Spleen (tissue), 7 donors: Measurements from ENCODE around the gene PPP1R12B.

ENCODE experiments used
- POLR2A ChIP-seq, 3 donors: fragments of 450-650 bp; IDR thresholded peaks; one replicate each; pipeline ENCODE4 v1.5.1; 2017; ENCODE audit warnings: antibody characterized with exemption in 3 of 3, mild to moderate bottlenecking in 1 of 3
- TF ChIP-seq, protein P1 (sequence below), 11 experiments: fragments of 200-600 bp in 7 of 11; fragments of 450-650 bp in 4 of 11; sonication (generic) in 4 of 11; IDR thresholded peaks in 8 of 11; conservative IDR thresholded peaks in 3 of 11; 1 replicate in 7 of 11; 2 replicates in 4 of 11; pipeline versions ENCODE4 v1.4.0 to v1.8.0; 2016 to 2021; ENCODE audit warnings: antibody characterized with exemption in 11 of 11, inconsistent platforms in 4 of 11, mild to moderate bottlenecking in 1 of 11
- donor health status: DM: no; HTN: no; CAD: no; lungs with moderate emphysema.
- donor health status: DM: no; HTN: no; CAD: no.
- donor health status: DM: no; HTN: no; CAD: no.

DNA sequence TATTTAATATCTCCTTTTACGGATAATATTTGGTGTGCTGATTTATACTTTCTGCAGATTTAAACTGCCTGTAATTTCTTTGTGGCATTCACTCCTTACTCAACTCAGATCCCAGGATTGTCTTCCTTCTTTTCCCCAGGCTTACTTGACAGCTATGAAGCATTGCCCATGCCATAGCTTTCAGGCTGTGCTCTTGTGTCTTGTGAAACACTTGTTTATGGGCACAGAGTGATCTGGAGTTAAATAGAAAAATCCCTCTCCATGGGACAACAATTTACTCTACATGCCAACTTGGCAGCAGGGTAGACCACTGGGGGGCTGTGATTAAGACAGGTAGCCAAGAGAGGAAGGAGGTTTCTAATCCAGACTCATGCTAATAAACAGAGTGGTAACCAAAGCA, 57.4 kb downstream of the PPP1R12B start:
- TF ChIP-seq, protein P1, sequence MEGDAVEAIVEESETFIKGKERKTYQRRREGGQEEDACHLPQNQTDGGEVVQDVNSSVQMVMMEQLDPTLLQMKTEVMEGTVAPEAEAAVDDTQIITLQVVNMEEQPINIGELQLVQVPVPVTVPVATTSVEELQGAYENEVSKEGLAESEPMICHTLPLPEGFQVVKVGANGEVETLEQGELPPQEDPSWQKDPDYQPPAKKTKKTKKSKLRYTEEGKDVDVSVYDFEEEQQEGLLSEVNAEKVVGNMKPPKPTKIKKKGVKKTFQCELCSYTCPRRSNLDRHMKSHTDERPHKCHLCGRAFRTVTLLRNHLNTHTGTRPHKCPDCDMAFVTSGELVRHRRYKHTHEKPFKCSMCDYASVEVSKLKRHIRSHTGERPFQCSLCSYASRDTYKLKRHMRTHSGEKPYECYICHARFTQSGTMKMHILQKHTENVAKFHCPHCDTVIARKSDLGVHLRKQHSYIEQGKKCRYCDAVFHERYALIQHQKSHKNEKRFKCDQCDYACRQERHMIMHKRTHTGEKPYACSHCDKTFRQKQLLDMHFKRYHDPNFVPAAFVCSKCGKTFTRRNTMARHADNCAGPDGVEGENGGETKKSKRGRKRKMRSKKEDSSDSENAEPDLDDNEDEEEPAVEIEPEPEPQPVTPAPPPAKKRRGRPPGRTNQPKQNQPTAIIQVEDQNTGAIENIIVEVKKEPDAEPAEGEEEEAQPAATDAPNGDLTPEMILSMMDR (IDR thresholded peaks at IDR 0.05 in 8 of 11, conservative IDR thresholded peaks at IDR 0.05 in 3 of 11): no peak
- no peak for TF ChIP-seq POLR2A (IDR thresholded peaks at IDR 0.05)
